MM.1S (cell line): ENCODE results near the gene EN1.

Source experiments
- DNase-seq: peaks from one replicate; pipeline ENCODE4 v3.0.0-alpha.2; 2015
- H2AFZ ChIP-seq: fragments of 300-600 bp; sonication (generic); 2 replicates; pipeline ENCODE4 v1.6.0; 2016; ENCODE audit warnings: antibody characterized with exemption, low read length
- H3F3A ChIP-seq: fragments of 300-600 bp; sonication (generic); 2 replicates; pipeline ENCODE4 v1.6.1; 2016; ENCODE audit warnings: mild to moderate bottlenecking, antibody characterized with exemption, low read length, moderate library complexity, mixed read lengths; ENCODE audit not compliant: insufficient read depth
- H3K27ac ChIP-seq: fragments of 300-600 bp; sonication (generic); 2 replicates; pipeline ENCODE4 v1.5.1; 2016; ENCODE audit warnings: mild to moderate bottlenecking, low read length
- H3K27me3 ChIP-seq: fragments of 300-600 bp; sonication (generic); replicated peaks from 2 replicates; pipeline ENCODE4 v1.6.0; 2016; ENCODE audit warnings: low read length; ENCODE audit not compliant: insufficient read depth
- H3K36me3 ChIP-seq: fragments of 300-600 bp; sonication (generic); replicated peaks from 2 replicates; pipeline ENCODE4 v1.6.1; 2016; ENCODE audit warnings: mild to moderate bottlenecking, low read length, mixed read lengths; ENCODE audit not compliant: insufficient read depth
- H3K4me1 ChIP-seq: fragments of 300-600 bp; sonication (generic); 2 replicates; pipeline ENCODE4 v1.6.1; 2016; ENCODE audit warnings: low read length, mixed read lengths
- H3K4me2 ChIP-seq: fragments of 300-600 bp; sonication (generic); 2 replicates; pipeline ENCODE4 v1.6.0; 2016; ENCODE audit warnings: low read depth, low read length
- H3K4me3 ChIP-seq: fragments of 300-600 bp; sonication (generic); 2 replicates; pipeline ENCODE4 v1.5.1; 2016; ENCODE audit warnings: low read length, mixed read lengths
- H3K79me2 ChIP-seq: fragments of 300-600 bp; sonication (generic); 2 replicates; pipeline ENCODE4 v1.6.1; 2016; ENCODE audit warnings: mixed run types, low read length, mixed read lengths
- H3K9ac ChIP-seq: fragments of 300-600 bp; sonication (generic); 2 replicates; pipeline ENCODE4 v1.6.1; 2016; ENCODE audit warnings: low read length, mixed read lengths
- H3K9me2 ChIP-seq: fragments of 300-600 bp; sonication (generic); replicated peaks from 2 replicates; pipeline ENCODE4 v1.6.1; 2016; ENCODE audit warnings: mild to moderate bottlenecking, low read length, mixed read lengths; ENCODE audit not compliant: insufficient read depth
- H3K9me3 ChIP-seq: fragments of 300-600 bp; sonication (generic); replicated peaks from 2 replicates; pipeline ENCODE4 v1.6.1; 2016; ENCODE audit warnings: mild to moderate bottlenecking, low read length, mixed read lengths; ENCODE audit not compliant: insufficient read depth
- H4K20me1 ChIP-seq: fragments of 300-600 bp; sonication (generic); 2 replicates; pipeline ENCODE4 v1.6.1; 2016; ENCODE audit warnings: mild to moderate bottlenecking, low read length, moderate library complexity, mixed read lengths; ENCODE audit not compliant: insufficient read depth
- CTCF ChIP-seq: fragments of 300-600 bp; sonication (generic); IDR thresholded peaks from 2 replicates; pipeline ENCODE4 v1.5.1; 2016; ENCODE audit warnings: antibody characterized with exemption, low read length, mixed read lengths
- EZH2 ChIP-seq: fragments of 300-600 bp; sonication (generic); optimal IDR thresholded peaks from 2 replicates; pipeline ENCODE3; 2017; ENCODE audit warnings: low read depth, mild to moderate bottlenecking, antibody characterized with exemption, low read length, mixed read lengths
- EZH2phosphoT487 ChIP-seq: fragments of 300-600 bp; sonication (generic); IDR thresholded peaks from 2 replicates; pipeline ENCODE4 v1.6.1; 2018; ENCODE audit warnings: antibody characterized with exemption, low read length

The EN1 gene

GRCh38 chr2:118856978-118857676, 9.7 kb upstream of the EN1 start:
- Histone ChIP-seq H4K20me1 (no peaks in the 10 kb centered on the region), H3K27me3 (peaks cover 33% of the 10 kb centered on the region)
- DNase-seq = no peak

GRCh38 chr2:118856330-118856977, 9.0 kb upstream of the EN1 start:
- Histone ChIP-seq H3K9me3 (no peaks in the 10 kb centered on the region), H3K9me2 (no peaks in the 10 kb centered on the region), H3F3A (no peaks in the 10 kb centered on the region), H3K4me3 (peak overlapping the region; percentile 76), H2AFZ (peak overlapping the region; percentile 93), H4K20me1 (no peaks in the 10 kb centered on the region), H3K36me3 (no peaks in the 10 kb centered on the region), H3K27me3 (peaks cover 33% of the 10 kb centered on the region), H3K79me2 (no peaks in the 10 kb centered on the region), H3K4me1 (peaks cover 5% of the 10 kb centered on the region; the same call in 1 of the 2 replicates), H3K4me2 (peak overlapping the region; percentile 82), H3K27ac (no peak overlapping the region), H3K9ac (peak overlapping the region; percentile 40; the same call in 1 of the 2 replicates)
- no peak for DNase-seq
- TF ChIP-seq EZH2 (no peak), CTCF (no peak), EZH2phosphoT487 (no peak)

More at GRCh38 chr2:118856978-118857676, 9.7 kb upstream of the EN1 start:
- peak overlapping the region; percentile 82 for H3K4me2 ChIP-seq
- H3K79me2 ChIP-seq = no peaks in the 10 kb centered on the region
- no peaks in the 10 kb centered on the region for H3K36me3 ChIP-seq
- H3K9me2 ChIP-seq = no peaks in the 10 kb centered on the region
- peaks cover 5% of the 10 kb centered on the region; the same call in 1 of the 2 replicates for H3K4me1 ChIP-seq
- peak overlapping the region; percentile 76 for H3K4me3 ChIP-seq
- H3K27ac ChIP-seq = no peak overlapping the region
- H2AFZ ChIP-seq = peak overlapping the region; percentile 93; the same call in 1 of the 2 replicates
- no peak for TF ChIP-seq EZH2phosphoT487
- no peak for TF ChIP-seq EZH2
- no peak for TF ChIP-seq CTCF
- H3K9ac ChIP-seq = no peak overlapping the region
- no peaks in the 10 kb centered on the region for H3K9me3 ChIP-seq
- H3F3A ChIP-seq = no peaks in the 10 kb centered on the region

- Histone ChIP-seq H3K9me3 (no peaks in the 10 kb centered on the region), H3K27ac (no peak overlapping the region), H3K79me2 (no peaks in the 10 kb centered on the region), H3K9ac (peak overlapping the region; percentile 40; the same call in 1 of the 2 replicates), H3F3A (no peaks in the 10 kb centered on the region), H3K9me2 (no peaks in the 10 kb centered on the region), H4K20me1 (no peaks in the 10 kb centered on the region), H3K4me2 (peak overlapping the region; percentile 82), H3K27me3 (peaks cover 39% of the 10 kb centered on the region), H3K4me1 (peaks cover 5% of the 10 kb centered on the region; the same call in 1 of the 2 replicates), H3K36me3 (no peaks in the 10 kb centered on the region), H3K4me3 (peak overlapping the region; percentile 76), H2AFZ (peak overlapping the region; percentile 93)
- DNase-seq = peak; percentile 84
- TF ChIP-seq EZH2 (no peak), CTCF (peak; percentile 86)
Measured at GRCh38 chr2:118855451-118856279, 8.2 kb upstream of the EN1 start.
